CD8-positive, alpha-beta memory T cell (primary cell): ENCODE results near the gene CD86. TPM values are rescaled to one million over a fixed set of nuclear protein-coding genes. Genes with fewer than 3 reads are reported as not detected.

ENCODE experiments used
- CTCF ChIA-PET: fragments of 350-600 bp; sonication (Branson Sonifier 250); formaldehyde crosslinking; loops from one replicate; lab custom pipeline; 2021; ENCODE audit warnings: antibody characterized with exemption; lab: Charles Lee
- POLR2A ChIA-PET: fragments of 350-600 bp; sonication (Branson Sonifier 250); formaldehyde crosslinking; loops from one replicate; lab custom pipeline; 2021; ENCODE audit warnings: antibody characterized with exemption; lab: Charles Lee
- DNase-seq, 5 donors: peaks; one replicate each; pipeline versions ENCODE4 v3.0.0 to v3.0.0-alpha.2; 2020 to 2022; ENCODE audit warnings: mixed read lengths in 1 of 5
- H3K27ac ChIP-seq: one replicate; pipeline ENCODE4 v1.7.0; 2013; ENCODE audit warnings: low read depth, mild to moderate bottlenecking, low read length, moderate library complexity
- H3K27me3 ChIP-seq: 2 replicates; pipeline ENCODE4 v1.7.0; 2013; ENCODE audit warnings: low read length, mild to moderate bottlenecking; ENCODE audit not compliant: insufficient read depth, poor library complexity, severe bottlenecking
- H3K36me3 ChIP-seq: 2 replicates; pipeline ENCODE4 v1.7.0; 2013; ENCODE audit warnings: mild to moderate bottlenecking, low read length, moderate library complexity; ENCODE audit not compliant: insufficient read depth
- H3K4me1 ChIP-seq: 2 replicates; pipeline ENCODE4 v1.7.0; 2013; ENCODE audit warnings: mild to moderate bottlenecking, low read length, moderate library complexity; ENCODE audit not compliant: insufficient read depth
- H3K4me3 ChIP-seq: 2 replicates; pipeline ENCODE4 v1.7.0; 2013; ENCODE audit warnings: mild to moderate bottlenecking, low read length
- H3K9me3 ChIP-seq: 2 replicates; pipeline ENCODE4 v1.7.0; 2013; ENCODE audit warnings: mild to moderate bottlenecking, low read length
- H3K27ac Mint-ChIP-seq, 8 donors: one replicate each; pipeline ENCODE4 v1.8.0; 2020 to 2021; ENCODE audit warnings: mixed read lengths in 8 of 8, mild to moderate bottlenecking in 6 of 8, inconsistent platforms in 3 of 8, moderate library complexity in 3 of 8
- H3K27me3 Mint-ChIP-seq, 2 donors: one replicate each; pipeline ENCODE4 v1.8.0; 2020 to 2021; ENCODE audit warnings: mixed read lengths in 2 of 2, mild to moderate bottlenecking in 1 of 2, moderate library complexity in 1 of 2
- H3K36me3 Mint-ChIP-seq, 3 donors: one replicate each; pipeline ENCODE4 v1.8.0; 2020 to 2021; ENCODE audit warnings: mixed read lengths in 3 of 3, inconsistent platforms in 1 of 3, mild to moderate bottlenecking in 1 of 3
- H3K4me1 Mint-ChIP-seq, 3 donors: one replicate each; pipeline ENCODE4 v1.8.0; 2020 to 2021; ENCODE audit warnings: mixed read lengths in 3 of 3, inconsistent platforms in 1 of 3, mild to moderate bottlenecking in 1 of 3
- H3K4me3 Mint-ChIP-seq, 7 donors: one replicate each; pipeline ENCODE4 v1.8.0; 2020 to 2021; ENCODE audit warnings: mixed read lengths in 7 of 7, mild to moderate bottlenecking in 6 of 7, moderate library complexity in 4 of 7, inconsistent platforms in 2 of 7
- H3K9me3 Mint-ChIP-seq, 5 donors: one replicate each; pipeline ENCODE4 v1.8.0; 2020 to 2022; ENCODE audit warnings: mixed read lengths in 5 of 5, mild to moderate bottlenecking in 3 of 5, moderate library complexity in 2 of 5, inconsistent platforms in 1 of 5
- polyA plus RNA-seq: library from polyadenylated mRNA; unstranded; fragments of 300-500 nt; fragmentation: Illumina TruSeq; gene quantifications from one replicate; pipeline ENCODE4 v1.2.3, GENCODE V29; 2021
- total RNA-seq, 2 experiments: library from RNA; stranded (reverse); gene quantifications; one replicate each; pipeline ENCODE4 v1.2.3, GENCODE V29; 2021

The CD86 gene
- total and polyA plus RNA-seq, 3 experiments from 2014 or later, result 0.95 to 1.2 TPM; not detected in 1

GRCh38 chr3:122077293-122078234 is 22.4 kb downstream of the CD86 start:
- Mint-ChIP-seq H3K27me3 (peaks cover 11 to 24% of the 10 kb centered on the region in 2 donors), H3K9me3 (peaks cover 0 to 4% (median 0%) of the 10 kb centered on the region in 5 donors), H3K27ac (peak overlapping the region in 2 of 8 donors; percentile 12 to 74), H3K4me3 (peak overlapping the region in 2 of 7 donors; percentile 30 to 52), H3K36me3 (peaks cover 0 to 4% (median 0%) of the 10 kb centered on the region in 3 donors), H3K4me1 (peaks cover 10 to 57% (median 33%) of the 10 kb centered on the region in 3 donors)
- no peak overlapping the region for H3K27ac ChIP-seq
- no peak overlapping the region for H3K4me3 ChIP-seq
- ChIA-PET CTCF (no interaction called here), POLR2A (no interaction called here)
- DNase-seq, result no peak
- H3K27me3 ChIP-seq, result no peaks in the 10 kb centered on the region
- H3K4me1 ChIP-seq, result no peaks in the 10 kb centered on the region
- no peaks in the 10 kb centered on the region for H3K9me3 ChIP-seq
- H3K36me3 ChIP-seq, result no peaks in the 10 kb centered on the region

GRCh38 chr3:122078235-122078935 is 23.2 kb downstream of the CD86 start:
- Mint-ChIP-seq H3K9me3 (peaks cover 0 to 2% (median 0%) of the 10 kb centered on the region in 5 donors), H3K27ac (no peak overlapping the region), H3K4me3 (peak overlapping the region in 1 of 7 donors; percentile 52), H3K27me3 (peaks cover 11 to 21% of the 10 kb centered on the region in 2 donors), H3K4me1 (peaks cover 10 to 57% (median 33%) of the 10 kb centered on the region in 3 donors), H3K36me3 (peaks cover 0 to 4% (median 0%) of the 10 kb centered on the region in 3 donors)
- POLR2A ChIA-PET, result no interaction called here
- no peaks in the 10 kb centered on the region for H3K27me3 ChIP-seq
- CTCF ChIA-PET, result no interaction called here
- H3K27ac ChIP-seq, result no peak overlapping the region
- no peak for DNase-seq
- no peaks in the 10 kb centered on the region for H3K4me1 ChIP-seq
- H3K4me3 ChIP-seq, result no peak overlapping the region
- H3K36me3 ChIP-seq, result no peaks in the 10 kb centered on the region
- H3K9me3 ChIP-seq, result no peaks in the 10 kb centered on the region

- H3K4me1 ChIP-seq, result no peaks in the 10 kb centered on the region
- no peaks in the 10 kb centered on the region for H3K27me3 ChIP-seq
- peaks cover 0 to 4% (median 0%) of the 10 kb centered on the region in 3 donors for H3K36me3 Mint-ChIP-seq
- CTCF ChIA-PET, result no interaction called here
- H3K4me3 Mint-ChIP-seq, result peak overlapping the region in 3 of 7 donors; percentile 38 to 57 (median 47)
- no peaks in the 10 kb centered on the region for H3K9me3 ChIP-seq
- H3K4me3 ChIP-seq, result no peak overlapping the region
- no peak overlapping the region for H3K27ac ChIP-seq
- H3K9me3 Mint-ChIP-seq, result no peaks in the 10 kb centered on the region
- H3K36me3 ChIP-seq, result no peaks in the 10 kb centered on the region
- POLR2A ChIA-PET, result no interaction called here
- peaks cover 11 to 21% of the 10 kb centered on the region in 2 donors for H3K27me3 Mint-ChIP-seq
- no peak for DNase-seq
- peak overlapping the region in 1 of 8 donors; percentile 20 for H3K27ac Mint-ChIP-seq
- H3K4me1 Mint-ChIP-seq, result peaks cover 10 to 55% (median 33%) of the 10 kb centered on the region in 3 donors
Observed at GRCh38 chr3:122079524-122080206, 24.5 kb downstream of the CD86 start.

GRCh38 chr3:122080207-122080587 is 25.0 kb downstream of the CD86 start:
- peaks cover 10 to 53% (median 33%) of the 10 kb centered on the region in 3 donors for H3K4me1 Mint-ChIP-seq
- Histone ChIP-seq H3K4me3 (no peak overlapping the region), H3K9me3 (no peaks in the 10 kb centered on the region), H3K4me1 (no peaks in the 10 kb centered on the region), H3K27ac (no peak overlapping the region), H3K27me3 (no peaks in the 10 kb centered on the region), H3K36me3 (no peaks in the 10 kb centered on the region)
- ChIA-PET CTCF (no interaction called here), POLR2A (no interaction called here)
- H3K9me3 Mint-ChIP-seq, result no peaks in the 10 kb centered on the region
- no peak for DNase-seq
- H3K4me3 Mint-ChIP-seq, result peak overlapping the region in 4 of 7 donors; percentile 3 to 57 (median 42)
- peaks cover 9 to 21% of the 10 kb centered on the region in 2 donors for H3K27me3 Mint-ChIP-seq
- H3K36me3 Mint-ChIP-seq, result peaks cover 0 to 4% (median 0%) of the 10 kb centered on the region in 3 donors
- H3K27ac Mint-ChIP-seq, result peak overlapping the region in 1 of 8 donors; percentile 40

- Histone ChIP-seq H3K4me1 (no peaks in the 10 kb centered on the region), H3K4me3 (no peak overlapping the region), H3K9me3 (no peaks in the 10 kb centered on the region), H3K27ac (no peak overlapping the region), H3K36me3 (no peaks in the 10 kb centered on the region), H3K27me3 (no peaks in the 10 kb centered on the region)
- no peak overlapping the region for H3K4me3 Mint-ChIP-seq
- no peaks in the 10 kb centered on the region for H3K9me3 Mint-ChIP-seq
- H3K4me1 Mint-ChIP-seq, result peaks cover 10 to 48% (median 28%) of the 10 kb centered on the region in 3 donors
- peaks cover 0 to 4% (median 0%) of the 10 kb centered on the region in 3 donors for H3K36me3 Mint-ChIP-seq
- H3K27me3 Mint-ChIP-seq, result peaks cover 5 to 12% of the 10 kb centered on the region in 2 donors
- CTCF ChIA-PET, result no interaction called here
- DNase-seq, result no peak
- no peak overlapping the region for H3K27ac Mint-ChIP-seq
- POLR2A ChIA-PET, result no interaction called here
Observed at GRCh38 chr3:122081543-122082247, 26.5 kb downstream of the CD86 start.

- no peak overlapping the region for H3K4me3 ChIP-seq
- Mint-ChIP-seq H3K27me3 (peaks cover 5 to 7% of the 10 kb centered on the region in 2 donors), H3K4me3 (no peak overlapping the region), H3K27ac (no peak overlapping the region), H3K36me3 (peaks cover 0 to 4% (median 0%) of the 10 kb centered on the region in 3 donors), H3K9me3 (no peaks in the 10 kb centered on the region), H3K4me1 (peaks cover 7 to 41% (median 26%) of the 10 kb centered on the region in 3 donors)
- no peak for DNase-seq
- no peak overlapping the region for H3K27ac ChIP-seq
- no peaks in the 10 kb centered on the region for H3K27me3 ChIP-seq
- no peaks in the 10 kb centered on the region for H3K4me1 ChIP-seq
- H3K9me3 ChIP-seq, result no peaks in the 10 kb centered on the region
- no peaks in the 10 kb centered on the region for H3K36me3 ChIP-seq
- POLR2A ChIA-PET, result no interaction called here
- CTCF ChIA-PET, result no interaction called here
Observed at GRCh38 chr3:122082357-122082756, 27.2 kb downstream of the CD86 start.

- H3K4me1 ChIP-seq, result no peaks in the 10 kb centered on the region
- H3K36me3 Mint-ChIP-seq, result no peaks in the 10 kb centered on the region
- peaks cover 0 to 26% (median 19%) of the 10 kb centered on the region in 3 donors for H3K4me1 Mint-ChIP-seq
- H3K27me3 ChIP-seq, result no peaks in the 10 kb centered on the region
- H3K9me3 Mint-ChIP-seq, result no peaks in the 10 kb centered on the region
- POLR2A ChIA-PET, result no interaction called here
- H3K36me3 ChIP-seq, result no peaks in the 10 kb centered on the region
- peaks cover 1 to 3% of the 10 kb centered on the region in 2 donors for H3K27me3 Mint-ChIP-seq
- CTCF ChIA-PET, result no interaction called here
- H3K27ac Mint-ChIP-seq, result no peak overlapping the region
- H3K27ac ChIP-seq, result no peak overlapping the region
- H3K9me3 ChIP-seq, result no peaks in the 10 kb centered on the region
- no peak for DNase-seq
- H3K4me3 Mint-ChIP-seq, result no peak overlapping the region
- H3K4me3 ChIP-seq, result no peak overlapping the region
Observed at GRCh38 chr3:122084799-122085198, 29.6 kb downstream of the CD86 start.
